Measurements from ENCODE around the gene HAGHL. TPM values are rescaled to one million over a fixed set of nuclear protein-coding genes. Genes with fewer than 3 reads are reported as not detected.

HAGHL gene
- total and polyA plus RNA-seq, 2 experiments from 2014 or later: 21.6 to 35.3 TPM

DNA sequence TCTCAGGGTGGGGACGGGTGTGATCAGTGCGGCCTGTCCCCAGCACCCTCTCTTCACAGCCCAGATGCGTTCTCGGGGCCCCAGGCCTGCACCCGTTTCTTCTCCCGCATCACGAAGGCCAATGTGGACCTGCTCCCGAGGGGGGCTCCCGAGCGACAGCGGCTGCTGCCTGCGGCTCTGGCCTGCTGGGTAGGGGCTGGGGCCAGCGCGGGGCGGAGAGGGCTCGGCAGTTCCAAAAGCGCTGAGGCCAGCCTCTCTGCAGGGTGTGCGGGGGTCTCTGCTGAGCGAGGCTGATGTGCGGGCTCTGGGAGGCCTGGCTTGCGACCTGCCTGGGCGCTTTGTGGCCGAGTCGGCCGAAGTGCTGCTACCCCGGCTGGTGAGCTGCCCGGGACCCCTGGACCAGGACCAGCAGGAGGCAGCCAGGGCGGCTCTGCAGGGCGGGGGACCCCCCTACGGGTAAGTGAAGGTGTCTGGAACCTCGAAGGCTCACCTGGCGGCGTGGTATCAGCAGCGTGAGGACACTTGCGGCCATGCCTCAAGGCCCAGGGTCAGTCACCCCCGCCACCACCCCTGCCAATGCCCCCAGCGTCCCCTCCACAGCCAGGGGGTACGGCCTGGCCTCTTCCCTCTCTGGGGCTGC lies 38.1 kb downstream of the HAGHL start:
- TF ChIP-seq JUNB (IDR thresholded peaks at IDR 0.05; ENCODE audit: unreplicated experiment) (no peak), ZNF331 (CRISPR knock-in tag; IDR thresholded peaks at IDR 0.05; ENCODE audit: low read depth) (no peak), CREB1 (CRISPR knock-in tag; IDR thresholded peaks at IDR 0.05; ENCODE audit: low read depth) (no peak), ZNF462 (CRISPR knock-in tag; IDR thresholded peaks at IDR 0.05) (no peak), NANOG (IDR thresholded peaks at IDR 0.05; ENCODE audit: borderline replicate concordance) (no peak), POLR2AphosphoS5 (IDR thresholded peaks at IDR 0.05; ENCODE audit: low read depth) (no peak), EZH2phosphoT487 (IDR thresholded peaks at IDR 0.05; ENCODE audit: unreplicated experiment) (no peak), ZNF114 (CRISPR knock-in tag; IDR thresholded peaks at IDR 0.05) (no peak), ETS1 (IDR thresholded peaks at IDR 0.05) (no peak), STAT1 (IDR thresholded peaks at IDR 0.05; ENCODE audit: unreplicated experiment) (no peak), CTCF (conservative IDR thresholded peaks at IDR 0.05; ENCODE audit: low read depth in 2 of 2) (no peak), EZH2 (IDR thresholded peaks at IDR 0.05; ENCODE audit: low read depth, unreplicated experiment) (no peak)
- TF ChIP-seq, protein P1, sequence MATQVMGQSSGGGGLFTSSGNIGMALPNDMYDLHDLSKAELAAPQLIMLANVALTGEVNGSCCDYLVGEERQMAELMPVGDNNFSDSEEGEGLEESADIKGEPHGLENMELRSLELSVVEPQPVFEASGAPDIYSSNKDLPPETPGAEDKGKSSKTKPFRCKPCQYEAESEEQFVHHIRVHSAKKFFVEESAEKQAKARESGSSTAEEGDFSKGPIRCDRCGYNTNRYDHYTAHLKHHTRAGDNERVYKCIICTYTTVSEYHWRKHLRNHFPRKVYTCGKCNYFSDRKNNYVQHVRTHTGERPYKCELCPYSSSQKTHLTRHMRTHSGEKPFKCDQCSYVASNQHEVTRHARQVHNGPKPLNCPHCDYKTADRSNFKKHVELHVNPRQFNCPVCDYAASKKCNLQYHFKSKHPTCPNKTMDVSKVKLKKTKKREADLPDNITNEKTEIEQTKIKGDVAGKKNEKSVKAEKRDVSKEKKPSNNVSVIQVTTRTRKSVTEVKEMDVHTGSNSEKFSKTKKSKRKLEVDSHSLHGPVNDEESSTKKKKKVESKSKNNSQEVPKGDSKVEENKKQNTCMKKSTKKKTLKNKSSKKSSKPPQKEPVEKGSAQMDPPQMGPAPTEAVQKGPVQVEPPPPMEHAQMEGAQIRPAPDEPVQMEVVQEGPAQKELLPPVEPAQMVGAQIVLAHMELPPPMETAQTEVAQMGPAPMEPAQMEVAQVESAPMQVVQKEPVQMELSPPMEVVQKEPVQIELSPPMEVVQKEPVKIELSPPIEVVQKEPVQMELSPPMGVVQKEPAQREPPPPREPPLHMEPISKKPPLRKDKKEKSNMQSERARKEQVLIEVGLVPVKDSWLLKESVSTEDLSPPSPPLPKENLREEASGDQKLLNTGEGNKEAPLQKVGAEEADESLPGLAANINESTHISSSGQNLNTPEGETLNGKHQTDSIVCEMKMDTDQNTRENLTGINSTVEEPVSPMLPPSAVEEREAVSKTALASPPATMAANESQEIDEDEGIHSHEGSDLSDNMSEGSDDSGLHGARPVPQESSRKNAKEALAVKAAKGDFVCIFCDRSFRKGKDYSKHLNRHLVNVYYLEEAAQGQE (IDR thresholded peaks at IDR 0.05; ENCODE audit: unreplicated experiment): no peak
- H3K79me2 ChIP-seq (replicated peaks; ENCODE audit: insufficient read depth): no peaks in the 10 kb centered on the region
- Mint-ChIP-seq H3K9me3 (no peaks in the 10 kb centered on the region; the same call in 2 of the 3 replicates), H3K4me3 (no peak overlapping the region), H3K4me1 (no peaks in the 10 kb centered on the region; the same call in 1 of the 3 replicates), H3K27me3 (ENCODE audit: insufficient read depth, low read depth, poor library complexity) (peaks cover 14% of the 10 kb centered on the region), H3K36me3 (ENCODE audit: low read depth) (no peaks in the 10 kb centered on the region), H3K27ac (no peak overlapping the region)
- no peaks in the 10 kb centered on the region for H3K9me2 ChIP-seq (ENCODE audit: insufficient read depth)
- no peaks in the 10 kb centered on the region for H3K4me1 ChIP-seq (ENCODE audit: insufficient read depth)
- no peak overlapping the region for H3K27ac ChIP-seq (ENCODE audit: low read depth)
- DNase-seq (ENCODE audit: low spot score): no peak
- no peak for ATAC-seq
- H3K4me3 ChIP-seq: no peak overlapping the region
- no peak overlapping the region for H3K4me2 ChIP-seq
- no peaks in the 10 kb centered on the region for H4K20me1 ChIP-seq (replicated peaks; ENCODE audit: insufficient read depth)
- no peaks in the 10 kb centered on the region for H3K36me3 ChIP-seq (ENCODE audit: insufficient read depth)
- H3K27me3 ChIP-seq (ENCODE audit: insufficient read depth): no peaks in the 10 kb centered on the region
- 0 out of 2 replicates have a peak, but pooled peaks cover 3% of the 10 kb centered on the region for H3F3A ChIP-seq (replicated peaks; ENCODE audit: low read depth)
- H2AFZ ChIP-seq: no peak overlapping the region
